Kidney epithelial cell (primary cell): ENCODE results near the gene VSTM5. TPM values are rescaled to one million over a fixed set of nuclear protein-coding genes. Genes with fewer than 3 reads are reported as not detected.
A peak's percentile ranks its signal among the peaks of the same experiment; 100 is the strongest.
"Not testable (repeated sequence)": the region's sequence is repeated elsewhere in the genome, so short reads cannot be mapped to it uniquely, and the experiment has no call there.

Experiments used
- DNase-seq: peaks from one replicate; pipeline ENCODE4 v3.0.0-alpha.2; 2010; ENCODE audit warnings: low read depth
- H3K27me3 ChIP-seq: 2 replicates; pipeline ENCODE4 v1.6.0; 2011; ENCODE audit warnings: low read length; ENCODE audit not compliant: control insufficient read depth, insufficient read depth
- H3K36me3 ChIP-seq: 2 replicates; pipeline ENCODE4 v1.5.1; 2011; ENCODE audit warnings: low read length; ENCODE audit not compliant: control insufficient read depth, insufficient read depth
- H3K4me3 ChIP-seq: 2 replicates; pipeline ENCODE4 v1.5.1; 2011; ENCODE audit warnings: low read depth, mild to moderate bottlenecking, control low read depth, low read length
- total RNA-seq: library from RNA; depleted of rRNA; stranded (reverse); fragments of >200 nt; gene quantifications from 2 replicates; pipeline ENCODE4 v1.2.3, GENCODE V29; 2015
- TF ChIP-seq, protein P1 (sequence below): IDR thresholded peaks from 2 replicates; pipeline ENCODE4 v1.5.1; 2011; ENCODE audit warnings: mild to moderate bottlenecking, moderate library complexity, low read length, control low read depth, inconsistent platforms; ENCODE audit not compliant: insufficient read depth, poor library complexity, severe bottlenecking

VSTM5 gene
- total RNA-seq, 1 donor from 2014 or later, result 0.29 TPM

DNA sequence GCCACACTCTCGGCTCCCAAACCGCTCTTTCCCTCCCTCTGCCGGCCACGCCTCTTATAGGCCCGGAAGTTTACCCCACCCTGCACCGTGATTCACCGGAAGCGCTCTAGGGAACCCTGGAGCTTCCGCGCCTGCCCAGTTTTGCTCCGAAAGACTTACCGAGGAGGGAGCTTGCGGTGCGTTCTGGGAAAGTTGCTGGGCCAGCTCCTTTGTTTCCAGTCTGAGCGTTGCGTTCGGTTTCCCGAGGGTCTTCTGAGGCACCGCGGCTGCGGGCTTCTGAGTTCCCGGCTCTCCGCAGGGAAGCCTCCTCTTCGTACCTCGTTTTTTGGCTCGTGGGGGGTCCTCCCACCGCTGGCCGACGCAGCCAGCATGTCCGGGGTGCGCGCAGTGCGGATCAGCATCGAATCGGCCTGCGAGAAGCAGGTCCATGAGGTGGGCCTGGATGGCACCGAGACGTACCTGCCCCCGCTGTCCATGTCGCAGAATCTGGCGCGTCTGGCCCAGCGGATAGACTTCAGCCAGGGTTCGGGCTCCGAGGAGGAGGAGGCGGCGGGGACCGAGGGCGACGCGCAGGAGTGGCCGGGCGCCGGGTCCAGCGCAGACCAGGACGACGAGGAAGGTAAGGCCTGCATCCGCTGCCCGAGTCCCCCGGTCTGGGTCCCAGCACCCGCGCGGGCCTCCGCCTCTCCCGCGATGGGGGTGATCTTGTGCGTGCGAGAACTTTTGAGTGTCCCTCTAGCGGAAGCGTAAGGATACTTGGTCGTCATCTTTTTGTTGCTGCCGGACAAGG lies 66.1 kb downstream of the VSTM5 start, which contains the start of gene MED17:
MED17 (plus strand) TSS at position 138 of the 790 bp plus-strand sequence; CDS start at position 370, 232 bp downstream.
- H3K4me3 ChIP-seq, result peak within 1 kb of the TSS; percentile 87
- TF ChIP-seq, protein P1, sequence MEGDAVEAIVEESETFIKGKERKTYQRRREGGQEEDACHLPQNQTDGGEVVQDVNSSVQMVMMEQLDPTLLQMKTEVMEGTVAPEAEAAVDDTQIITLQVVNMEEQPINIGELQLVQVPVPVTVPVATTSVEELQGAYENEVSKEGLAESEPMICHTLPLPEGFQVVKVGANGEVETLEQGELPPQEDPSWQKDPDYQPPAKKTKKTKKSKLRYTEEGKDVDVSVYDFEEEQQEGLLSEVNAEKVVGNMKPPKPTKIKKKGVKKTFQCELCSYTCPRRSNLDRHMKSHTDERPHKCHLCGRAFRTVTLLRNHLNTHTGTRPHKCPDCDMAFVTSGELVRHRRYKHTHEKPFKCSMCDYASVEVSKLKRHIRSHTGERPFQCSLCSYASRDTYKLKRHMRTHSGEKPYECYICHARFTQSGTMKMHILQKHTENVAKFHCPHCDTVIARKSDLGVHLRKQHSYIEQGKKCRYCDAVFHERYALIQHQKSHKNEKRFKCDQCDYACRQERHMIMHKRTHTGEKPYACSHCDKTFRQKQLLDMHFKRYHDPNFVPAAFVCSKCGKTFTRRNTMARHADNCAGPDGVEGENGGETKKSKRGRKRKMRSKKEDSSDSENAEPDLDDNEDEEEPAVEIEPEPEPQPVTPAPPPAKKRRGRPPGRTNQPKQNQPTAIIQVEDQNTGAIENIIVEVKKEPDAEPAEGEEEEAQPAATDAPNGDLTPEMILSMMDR, result peak; percentile 47
- no peaks in the 10 kb centered on the region for H3K36me3 ChIP-seq
- H3K27me3 ChIP-seq, result no peaks in the 10 kb centered on the region
- DNase-seq, result peak; percentile 83

DNA sequence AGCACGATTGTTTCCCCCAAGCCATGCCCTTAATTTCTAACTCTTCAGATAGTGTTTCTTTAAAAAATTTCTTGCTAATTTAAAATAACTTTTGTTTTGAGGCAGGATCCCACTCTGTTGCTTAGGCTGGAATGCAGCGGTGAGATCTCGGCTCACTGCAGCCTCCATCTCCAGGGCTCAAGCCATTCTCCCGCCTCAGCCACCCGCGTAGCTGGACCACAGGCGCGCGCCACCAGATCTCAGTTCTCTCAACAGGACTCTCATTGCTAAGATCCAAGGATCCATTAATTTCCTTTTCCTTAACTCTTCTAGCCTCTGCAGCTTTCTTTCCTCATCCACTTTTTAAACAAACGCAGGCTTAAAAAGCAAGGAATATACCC lies 66.7 kb downstream of the VSTM5 start:
- no peak for DNase-seq
- TF ChIP-seq, protein P1, result no peak
- peak overlapping the region; percentile 87 for H3K4me3 ChIP-seq
- no peaks in the 10 kb centered on the region for H3K36me3 ChIP-seq
- no peaks in the 10 kb centered on the region for H3K27me3 ChIP-seq

DNA sequence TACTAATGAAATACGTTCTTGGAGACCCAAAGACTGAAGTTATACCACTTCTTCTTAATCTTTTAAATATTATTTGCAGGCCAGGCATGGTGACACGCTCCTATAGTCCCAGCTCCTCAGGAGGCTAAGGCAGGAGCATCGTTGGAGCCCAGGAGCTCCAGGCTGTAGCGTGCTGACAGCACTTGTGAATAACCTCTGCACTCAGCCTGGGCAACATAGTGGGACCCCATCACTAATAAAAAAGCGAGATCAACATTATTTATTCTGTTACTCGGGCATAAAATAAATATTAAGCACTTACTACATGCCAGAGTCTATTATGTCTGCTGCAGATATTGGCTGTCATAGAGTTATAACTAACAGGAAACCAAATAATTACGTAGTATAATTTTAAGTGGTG lies 67.1 kb downstream of the VSTM5 start:
- TF ChIP-seq, protein P1, result no peak
- Histone ChIP-seq H3K27me3 (no peaks in the 10 kb centered on the region), H3K4me3 (peak overlapping the region; percentile 87), H3K36me3 (no peaks in the 10 kb centered on the region)
- DNase-seq, result no peak

DNA sequence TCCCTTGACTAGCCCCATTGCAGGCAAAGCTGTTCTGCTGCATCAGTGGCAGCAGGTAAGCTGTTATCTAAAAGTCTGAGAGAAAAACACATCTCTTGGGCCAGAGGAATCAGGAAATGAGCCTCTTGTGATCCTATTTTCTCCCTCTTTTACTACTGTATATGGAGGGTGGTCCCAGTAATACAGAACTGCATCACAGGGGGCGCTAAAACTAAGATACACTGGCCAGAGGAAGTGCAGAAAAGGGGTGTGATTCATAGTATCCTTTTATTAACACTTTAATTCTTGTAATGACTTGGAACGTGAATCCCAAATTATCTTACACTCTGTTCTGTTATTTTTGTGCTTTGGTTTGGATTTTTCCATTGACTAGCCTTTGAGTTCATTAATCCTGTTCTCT lies 75.1 kb downstream of the VSTM5 start:
- H3K4me3 ChIP-seq, result no peak overlapping the region
- no peaks in the 10 kb centered on the region for H3K27me3 ChIP-seq
- H3K36me3 ChIP-seq, result no peaks in the 10 kb centered on the region
- TF ChIP-seq, protein P1, result peak; percentile 10
- DNase-seq, result no peak

DNA sequence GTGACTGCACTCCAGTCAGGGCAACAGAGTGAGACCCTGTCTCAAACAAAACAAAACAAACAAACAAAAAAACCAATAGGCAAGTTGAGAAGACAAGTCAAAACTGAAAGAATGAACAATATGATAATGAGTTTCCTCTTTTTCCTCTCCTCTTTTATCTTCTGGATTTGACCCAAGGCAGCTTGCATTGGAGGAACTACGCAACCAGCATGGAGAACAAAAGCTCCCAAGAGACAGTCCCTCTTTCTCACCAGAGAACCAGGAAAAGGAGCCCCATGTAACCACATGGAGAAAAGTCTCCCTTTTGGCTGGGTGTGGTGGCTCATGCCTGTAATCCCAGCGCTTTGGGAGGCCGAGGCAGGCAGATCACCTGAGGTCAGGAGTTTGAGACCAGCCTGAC lies 75.9 kb downstream of the VSTM5 start:
- H3K27me3 ChIP-seq, H3K4me3 ChIP-seq, H3K36me3 ChIP-seq, DNase-seq: not testable (repeated sequence)

DNA sequence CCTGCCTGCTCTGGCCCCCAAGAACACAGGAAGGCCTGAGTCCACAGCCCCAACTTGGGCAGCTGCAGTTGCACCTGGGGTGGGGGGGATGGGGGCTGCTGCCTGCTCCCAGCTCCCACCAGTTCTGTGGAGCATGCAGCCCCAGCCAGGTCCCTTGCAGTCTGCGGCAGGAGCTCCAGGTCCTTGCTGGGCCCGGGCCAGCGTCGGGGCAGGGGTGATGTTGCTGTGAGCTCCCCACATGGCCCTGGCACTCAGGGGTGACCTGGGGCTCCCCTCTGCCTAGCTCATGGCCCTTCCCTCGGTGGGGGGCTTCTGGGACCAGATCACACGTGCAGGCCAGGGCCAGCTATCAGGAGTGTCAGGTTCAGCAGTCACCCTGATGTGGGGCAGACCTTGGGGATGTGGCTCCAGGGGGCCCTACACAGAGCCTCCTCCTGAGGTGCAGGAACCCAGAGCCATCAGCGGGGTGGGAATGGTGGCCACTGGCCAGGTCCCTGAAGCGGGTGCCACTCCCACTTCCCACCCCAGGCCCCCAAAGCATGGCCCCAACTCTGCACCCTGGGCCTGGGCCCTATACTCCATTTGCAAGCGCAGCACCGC lies 76.7 kb downstream of the VSTM5 start:
- no peak for DNase-seq
- Histone ChIP-seq H3K36me3 (no peaks in the 10 kb centered on the region), H3K27me3 (no peaks in the 10 kb centered on the region), H3K4me3 (no peak overlapping the region)
- TF ChIP-seq, protein P1, result no peak
